ENCODE measurements around the gene RELCH.

DNA sequence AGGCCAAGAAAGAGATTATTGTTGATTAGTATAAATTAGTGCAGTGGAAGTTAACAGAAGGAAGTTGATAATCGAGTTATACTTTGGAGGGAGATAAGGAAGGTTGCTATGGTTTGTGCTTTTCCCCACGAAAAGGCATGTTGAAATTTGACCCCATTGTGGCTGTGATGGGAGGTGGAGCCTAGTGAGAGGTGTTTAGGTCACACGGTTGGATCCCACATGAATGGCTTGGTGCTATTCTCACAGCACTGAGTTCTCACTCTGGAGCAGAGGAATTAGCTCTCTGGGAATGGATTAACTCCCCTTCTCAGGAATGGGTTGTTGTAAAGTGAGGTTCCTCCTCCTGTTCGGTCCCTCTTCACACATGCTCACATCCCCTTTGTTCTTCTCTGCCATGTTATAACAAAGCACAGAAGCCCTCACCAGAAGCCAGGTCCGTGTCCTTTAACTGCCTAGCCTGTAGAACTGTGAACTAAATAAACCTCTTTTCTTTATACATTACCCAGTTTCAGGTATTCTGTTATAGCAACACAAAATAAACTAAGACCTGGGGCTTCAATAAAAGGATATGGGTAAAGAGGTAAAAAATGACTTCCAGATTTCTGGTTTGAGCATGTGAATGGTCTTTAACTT, 22.1 kb upstream of the RELCH start:
- TF ChIP-seq POLR2A (IDR thresholded peaks at IDR 0.05; ENCODE audit: low read depth, low read length) = no peak
- no peak for TF ChIP-seq POLR2AphosphoS5 (IDR thresholded peaks at IDR 0.05; ENCODE audit: low read depth, low read length)
- TF ChIP-seq TAF1 (IDR thresholded peaks at IDR 0.05; ENCODE audit: borderline replicate concordance, low read depth, low read length) = no peak

Data from GM12892 (cell line).